HCT116 (cell line): ENCODE data around the gene COBL. TPM values are rescaled to one million over a fixed set of nuclear protein-coding genes. Genes with fewer than 3 reads are reported as not detected.

Source experiments
- ATAC-seq: fragments of 200-7000 bp; cut with Tn5 transposase; 2 replicates; pipeline ENCODE4 v1.9.1; 2020; ENCODE audit warnings: mild to moderate bottlenecking, moderate library complexity
- BruUV-seq: library from RNA; stranded (reverse); fragments of 400-500 nt; replicated peaks from 2 replicates; lab custom pipeline; 2021; lab: Mats Ljungman, UMichigan
- CTCF ChIA-PET: fragments of 300-600 bp; sonication (Branson Sonifier 250); formaldehyde crosslinking; loops from one replicate; lab custom pipeline; 2021; ENCODE audit warnings: antibody characterized with exemption; lab: Charles Lee
- POLR2A ChIA-PET: fragments of 300-600, 350-600 bp; sonication (Branson Sonifier 250); formaldehyde crosslinking; loops from one replicate; lab custom pipeline; 2021; ENCODE audit warnings: antibody characterized with exemption; lab: Charles Lee
- RAD21 ChIA-PET, 2 experiments: fragments of 300-600 bp; sonication (Branson Sonifier 250); formaldehyde crosslinking; loops; one replicate each; lab custom pipeline; 2023; ENCODE audit warnings: low total read pairs in 2 of 2; ENCODE audit not compliant: uncharacterized antibody in 2 of 2, unreplicated experiment in 2 of 2, low non-redundant PET in 1 of 2; lab: Charles Lee
- DNase-seq: peaks from one replicate; pipeline ENCODE4 v3.0.0-alpha.2; 2010; ENCODE audit warnings: low read depth, low spot score
- H2AFZ ChIP-seq: fragments of 200-600 bp; shearing (Covaris generic), sonication (generic); 2 replicates; pipeline ENCODE4 v1.6.1; 2017; ENCODE audit warnings: low read depth, mixed run types, mixed read lengths, antibody characterized with exemption, low read length; ENCODE audit not compliant: poor library complexity, severe bottlenecking
- H3K27ac ChIP-seq: 2 replicates; pipeline ENCODE4 v1.5.1; 2012; ENCODE audit warnings: low read depth, low read length
- H3K27me3 ChIP-seq: fragments of 200-600 bp; sonication (generic); 2 replicates; pipeline ENCODE4 v1.6.1; 2016; ENCODE audit warnings: mixed run types, low read length, mixed read lengths; ENCODE audit not compliant: insufficient read depth
- H3K36me3 ChIP-seq, 2 experiments: fragments of 200-500 bp in 1 of 2; fragments of 200-600 bp in 1 of 2; sonication (Bioruptor generic) in 1 of 2; sonication (generic) in 1 of 2; 2 replicates each; pipeline versions ENCODE4 v1.5.1 to v1.6.1; 2014 to 2016; ENCODE audit warnings: low read length in 2 of 2, inconsistent platforms in 1 of 2, mixed read lengths in 1 of 2, mixed run types in 1 of 2; ENCODE audit not compliant: insufficient read depth in 2 of 2, control insufficient read depth in 1 of 2
- H3K4me1 ChIP-seq, 2 experiments: fragments of 200-600 bp in 1 of 2; sonication (generic) in 1 of 2; 2 replicates each; pipeline versions ENCODE4 v1.5.1 to v1.6.1; 2012 to 2017; ENCODE audit warnings: low read length in 2 of 2, inconsistent platforms in 1 of 2, mild to moderate bottlenecking in 1 of 2, mixed read lengths in 1 of 2, mixed run types in 1 of 2, moderate library complexity in 1 of 2; ENCODE audit not compliant: insufficient read depth in 2 of 2, control insufficient read depth in 1 of 2
- H3K4me2 ChIP-seq: fragments of 200-600 bp; sonication (generic); 2 replicates; pipeline ENCODE4 v1.6.1; 2017; ENCODE audit warnings: mixed run types, low read length, mixed read lengths
- H3K4me3 ChIP-seq, 2 experiments: fragments of 200-600 bp in 1 of 2; sonication (generic) in 1 of 2; replicated peaks in 1 of 2; 2 replicates each; pipeline ENCODE4 v1.5.1; 2011 to 2016; ENCODE audit warnings: low read length in 2 of 2, control low read depth in 1 of 2, low read depth in 1 of 2, mild to moderate bottlenecking in 1 of 2, mixed read lengths in 1 of 2, mixed run types in 1 of 2
- H3K79me2 ChIP-seq: fragments of 200-600 bp; sonication (generic); 2 replicates; pipeline ENCODE4 v1.6.1; 2017; ENCODE audit warnings: mild to moderate bottlenecking, mixed run types, low read length, moderate library complexity, mixed read lengths; ENCODE audit not compliant: insufficient read depth
- H3K9ac ChIP-seq: fragments of 200-600 bp; sonication (generic); 2 replicates; pipeline ENCODE4 v1.6.1; 2016; ENCODE audit warnings: low read length, mixed read lengths
- H3K9me2 ChIP-seq: fragments of 200-600 bp; sonication (generic), shearing (Covaris generic); 2 replicates; pipeline ENCODE4 v1.6.1; 2017; ENCODE audit warnings: mixed run types, mild to moderate bottlenecking, moderate library complexity; ENCODE audit not compliant: insufficient read depth
- H3K9me3 ChIP-seq, 2 experiments: fragments of 200-500 bp in 1 of 2; fragments of 200-600 bp in 1 of 2; sonication (Bioruptor generic) in 1 of 2; sonication (generic) in 1 of 2; 2 replicates each; pipeline ENCODE4 v1.6.1; 2014 to 2017; ENCODE audit warnings: low read length in 2 of 2, mixed read lengths in 2 of 2, inconsistent platforms in 1 of 2, low read depth in 1 of 2, mild to moderate bottlenecking in 1 of 2, mixed run types in 1 of 2, moderate library complexity in 1 of 2; ENCODE audit not compliant: control insufficient read depth in 1 of 2, insufficient read depth in 1 of 2
- H4K20me1 ChIP-seq: fragments of 200-600 bp; sonication (generic), shearing (Covaris generic); 2 replicates; pipeline ENCODE4 v1.6.1; 2017; ENCODE audit warnings: mixed run types, mild to moderate bottlenecking, moderate library complexity; ENCODE audit not compliant: insufficient read depth
- CBX3 ChIP-seq: IDR thresholded peaks from 2 replicates; pipeline ENCODE4 v1.6.1; 2012; ENCODE audit warnings: low read depth
- CEBPB ChIP-seq: IDR thresholded peaks from 2 replicates; pipeline ENCODE4 v1.6.1; 2012; ENCODE audit warnings: low read depth
- ELF1 ChIP-seq: IDR thresholded peaks from 2 replicates; pipeline ENCODE4 v1.6.1; 2012; ENCODE audit warnings: low read depth, borderline replicate concordance
- EZH2 ChIP-seq: fragments of 200-600 bp; sonication (generic); IDR thresholded peaks from 2 replicates; pipeline ENCODE4 v1.6.1; 2017; ENCODE audit warnings: antibody characterized with exemption, mixed run types
- FOSL1 ChIP-seq: IDR thresholded peaks from 2 replicates; pipeline ENCODE4 v1.6.1; 2012; ENCODE audit warnings: low read depth
- MAX ChIP-seq: IDR thresholded peaks from 2 replicates; pipeline ENCODE4 v1.6.1; 2012
- POLR2A ChIP-seq: IDR thresholded peaks from 2 replicates; pipeline ENCODE4 v1.7.0; 2011; ENCODE audit warnings: borderline replicate concordance; ENCODE audit not compliant: insufficient read depth, insufficient read length; ENCODE audit errors: extremely low read depth
- RAD21 ChIP-seq: IDR thresholded peaks from 2 replicates; pipeline ENCODE4 v1.6.1; 2012; ENCODE audit warnings: low read depth, mild to moderate bottlenecking
- REST ChIP-seq: IDR thresholded peaks from 2 replicates; pipeline ENCODE4 v1.6.1; 2012; ENCODE audit warnings: low read depth
- SIN3A ChIP-seq: IDR thresholded peaks from 2 replicates; pipeline ENCODE4 v1.6.1; 2012; ENCODE audit warnings: low read depth
- SP1 ChIP-seq: IDR thresholded peaks from 2 replicates; pipeline ENCODE4 v1.6.1; 2012; ENCODE audit warnings: low read depth
- SRF ChIP-seq: IDR thresholded peaks from 2 replicates; pipeline ENCODE4 v1.6.1; 2012; ENCODE audit warnings: low read depth
- TCF7L2 ChIP-seq: IDR thresholded peaks from 2 replicates; pipeline ENCODE4 v1.7.0; 2011; ENCODE audit warnings: borderline replicate concordance, inconsistent platforms; ENCODE audit not compliant: insufficient read depth, insufficient read length; ENCODE audit errors: extremely low read depth
- ZBTB33 ChIP-seq: IDR thresholded peaks from 2 replicates; pipeline ENCODE4 v1.6.1; 2011; ENCODE audit warnings: mild to moderate bottlenecking, low read length, moderate library complexity; ENCODE audit not compliant: insufficient replicate concordance; ENCODE audit errors: extremely low read depth
- ZNF274 ChIP-seq: fragments of 200-500 bp; sonication (Bioruptor generic); IDR thresholded peaks from 2 replicates; pipeline ENCODE4 v1.6.1; 2014; ENCODE audit warnings: mild to moderate bottlenecking, low read depth, low read length, inconsistent platforms
- intact Hi-C: fragments of 100-400 bp; cut with micrococcal nuclease; formaldehyde crosslinking; loops from 2 replicates; pipeline ENCODE4 v1.10.0; 2022
- total RNA-seq: library from RNA; stranded (reverse); gene quantifications from one replicate; pipeline ENCODE4 v1.2.1, GENCODE V29; 2021; ENCODE audit not compliant: unreplicated experiment
- TF ChIP-seq, protein P1 (sequence below): IDR thresholded peaks from 2 replicates; pipeline ENCODE4 v1.6.1; 2012

The COBL gene
- total RNA-seq, 1 experiment from 2014 or later: 19.3 TPM

- ChIA-PET RAD21 (no interaction called here), POLR2A (no interaction called here), CTCF (interaction anchor here (1.2 to 1.5 kb wide), 2 partner anchors 87 to 117 kb away, joined by 3 to 7 read pairs; no protein-coding TSS in a partner anchor)
- DNase-seq: no peak
- Histone ChIP-seq H2AFZ (no peak overlapping the region), H3K4me3 (no peak overlapping the region), H3K27ac (no peak overlapping the region), H3K36me3 (no peaks in the 10 kb centered on the region), H3K27me3 (no peaks in the 10 kb centered on the region), H3K9ac (no peak overlapping the region), H3K9me2 (no peaks in the 10 kb centered on the region), H3K79me2 (no peaks in the 10 kb centered on the region), H3K4me1 (peaks cover 19 to 34% of the 10 kb centered on the region in 2 experiments), H3K9me3 (no peaks in the 10 kb centered on the region)
- BruUV-seq: no TSS peak
- no peak for TF ChIP-seq ZBTB33
- no peak for TF ChIP-seq REST
- TF ChIP-seq SIN3A: no peak
- TF ChIP-seq SP1: no peak
- no peak for TF ChIP-seq MAX
- no peak for TF ChIP-seq RAD21
- TF ChIP-seq SRF: no peak
- no peak for TF ChIP-seq FOSL1
- no peak for TF ChIP-seq ZNF274
- TF ChIP-seq ELF1: no peak
- no peak for TF ChIP-seq POLR2A
- no peak for TF ChIP-seq TCF7L2
- TF ChIP-seq EZH2: no peak
- TF ChIP-seq, protein P1, sequence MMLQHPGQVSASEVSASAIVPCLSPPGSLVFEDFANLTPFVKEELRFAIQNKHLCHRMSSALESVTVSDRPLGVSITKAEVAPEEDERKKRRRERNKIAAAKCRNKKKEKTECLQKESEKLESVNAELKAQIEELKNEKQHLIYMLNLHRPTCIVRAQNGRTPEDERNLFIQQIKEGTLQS: no peak
- TF ChIP-seq CBX3: no peak
- TF ChIP-seq CEBPB: no peak
- TF ChIP-seq, all 23 proteins: peak for 0
- intact Hi-C loops: loop anchor here (5.0 kb wide), 1 partner anchor 117 kb away; no protein-coding TSS in a partner anchor
- 0 out of 2 replicates have a peak, but pooled peaks have one; percentile 37 for ATAC-seq
- no peaks in the 10 kb centered on the region for H4K20me1 ChIP-seq
- H3K4me2 ChIP-seq: no peak overlapping the region
These were observed 66.6 kb downstream of the COBL start for GRCh38 chr7:51249991-51250390.
